Testis (tissue), 3 donors: ENCODE measurements around the gene EBF4. TPM values are rescaled to one million over a fixed set of nuclear protein-coding genes. Genes with fewer than 3 reads are reported as not detected.

Source experiments
- DNase-seq: peaks from one replicate; pipeline ENCODE4 v3.0.0-alpha.2; 2019
- H3K27ac ChIP-seq, 2 donors: fragments of 200-600 bp; sonication (generic); one replicate each; pipeline ENCODE4 v1.5.1; 2019
- H3K27me3 ChIP-seq: fragments of 200-600 bp; sonication (generic); one replicate; pipeline ENCODE4 v1.5.1; 2019
- H3K36me3 ChIP-seq: fragments of 200-600 bp; sonication (generic); one replicate; pipeline ENCODE4 v1.5.1; 2017; ENCODE audit warnings: low read depth; ENCODE audit errors: missing control alignments
- H3K4me1 ChIP-seq: fragments of 200-600 bp; sonication (generic); one replicate; pipeline ENCODE4 v1.5.1; 2019
- H3K4me3 ChIP-seq, 2 donors: fragments of 200-600 bp; sonication (generic); one replicate each; pipeline ENCODE4 v1.5.1; 2017 to 2019
- H3K9me3 ChIP-seq: fragments of 200-600 bp; sonication (generic); one replicate; pipeline ENCODE4 v1.5.1; 2017
- CTCF ChIP-seq, 3 experiments: fragments of 450-650 bp in 2 of 3; fragments of 200-600 bp in 1 of 3; sonication (generic) in 1 of 3; IDR thresholded peaks; one replicate each; pipeline ENCODE4 v1.5.1; 2016 to 2019; ENCODE audit warnings: antibody characterized with exemption in 3 of 3, mild to moderate bottlenecking in 2 of 3, moderate library complexity in 1 of 3
- POLR2A ChIP-seq: fragments of 450-650 bp; IDR thresholded peaks from one replicate; pipeline ENCODE4 v1.6.1; 2017; ENCODE audit warnings: antibody characterized with exemption, mild to moderate bottlenecking, moderate library complexity
- WGBS, 2 donors: methylation state at CpG; one replicate each; pipeline ENCODE4 v1.1.5; 2018; 5-methylcytosine and 5-hydroxymethylcytosine counted together
- intact Hi-C: fragments of 100-400 bp; cut with DNase I; formaldehyde crosslinking; loops from one replicate; pipeline ENCODE4 v1.15.1; 2023; ENCODE audit warnings: low total_unique reads
- polyA plus RNA-seq: library from polyadenylated mRNA; stranded (reverse); fragments of 350-450 nt; fragmentation: Illumina TruSeq; extraction: RNeasy Lipid Tissue Mini Kit (QIAGEN cat#74804); gene quantifications from one replicate; pipeline ENCODE4 v1.2.3, GENCODE V29; 2014; ENCODE audit warnings: low read depth, low replicate concordance; ENCODE audit not compliant: insufficient read depth
- total RNA-seq, 2 donors: library from RNA; depleted of rRNA; stranded (reverse); fragments of >200 nt; gene quantifications; one replicate each; pipeline ENCODE4 v1.2.3, GENCODE V29; 2016

Gene EBF4
- total and polyA plus RNA-seq, 3 donors from 2014 or later, result 6.1 to 14.2 (median 7.4) TPM

DNA sequence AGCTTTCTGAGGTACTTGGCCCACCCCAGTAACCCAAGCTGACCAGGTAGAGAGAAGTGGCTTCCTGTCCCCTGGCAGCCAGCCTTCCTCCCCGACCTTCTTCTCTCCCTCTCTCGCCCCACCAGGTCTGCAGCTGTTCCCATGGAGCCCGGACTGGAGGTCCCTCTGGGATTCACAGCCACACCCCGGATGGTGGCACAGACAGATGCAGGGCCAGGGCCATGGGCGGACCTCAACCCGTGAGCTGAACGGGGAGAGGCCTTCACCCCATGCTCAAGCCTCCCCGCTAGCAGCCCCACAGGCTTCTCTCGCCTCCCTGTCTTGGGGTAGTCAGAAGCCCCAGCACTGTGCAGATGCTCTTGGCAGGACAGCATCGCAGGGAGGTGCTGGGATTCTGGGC lies 66.6 kb downstream of the EBF4 start:
- H3K4me1 ChIP-seq, result no peaks in the 10 kb centered on the region
- 82 to 92% methylated on average over 9 of the region's 10 CpGs for WGBS, 2 donors
- intact Hi-C loops, result no loop called here
- no peak for DNase-seq
- H3K27me3 ChIP-seq, result no peaks in the 10 kb centered on the region
- H3K4me3 ChIP-seq, result no peak overlapping the region
- no peak for TF ChIP-seq CTCF (IDR thresholded peaks at IDR 0.05)
- no peak overlapping the region for H3K27ac ChIP-seq
- no peaks in the 10 kb centered on the region for H3K9me3 ChIP-seq
- H3K36me3 ChIP-seq, result no peaks in the 10 kb centered on the region

GRCh38 chr20:2759603-2760296 lies 67.2 kb downstream of the EBF4 start:
- intact Hi-C loops, result no loop called here
- H3K27ac ChIP-seq, result no peak overlapping the region
- no peaks in the 10 kb centered on the region for H3K4me1 ChIP-seq
- DNase-seq, result no peak
- no peaks in the 10 kb centered on the region for H3K9me3 ChIP-seq
- whole genome bisulfite sequencing, 2 donors, result 73 to 88% methylated on average over 15 to 19 of the region's 19 CpGs
- TF ChIP-seq CTCF (IDR thresholded peaks at IDR 0.05), result no peak
- TF ChIP-seq POLR2A, result no peak
- no peaks in the 10 kb centered on the region for H3K27me3 ChIP-seq
- H3K4me3 ChIP-seq, result no peak overlapping the region
- H3K36me3 ChIP-seq, result no peaks in the 10 kb centered on the region

DNA sequence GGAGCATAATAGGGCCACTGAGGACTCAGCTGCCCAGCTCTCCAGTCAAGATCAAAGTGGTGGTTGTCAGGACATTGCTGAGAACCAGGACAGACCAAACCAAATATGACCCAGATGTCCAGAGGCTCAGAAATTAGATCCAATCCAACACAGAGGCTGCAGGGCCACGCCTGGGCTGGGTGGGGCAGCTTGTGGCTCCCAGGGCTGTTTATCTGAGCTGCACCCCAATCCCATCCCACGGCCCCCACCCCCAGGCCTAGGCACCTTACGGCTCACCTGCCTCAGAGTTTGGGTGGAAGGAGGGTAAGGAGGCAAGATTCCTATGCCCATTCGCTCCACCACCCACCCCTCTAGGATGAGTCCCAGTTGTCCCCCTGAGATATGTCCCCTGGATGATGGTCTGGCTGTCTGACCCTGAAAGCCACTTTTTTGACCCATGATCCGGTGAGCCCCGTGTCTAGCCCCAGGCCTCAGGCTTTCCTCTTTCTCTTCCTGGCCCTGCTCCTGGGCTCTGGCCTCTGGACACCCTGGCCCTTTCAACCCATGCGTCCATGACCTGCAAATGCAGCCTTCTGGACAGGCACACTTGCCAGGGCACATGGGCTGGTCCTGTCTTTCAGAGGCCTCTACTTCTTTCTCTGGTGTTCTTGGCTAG lies 67.8 kb downstream of the EBF4 start:
- WGBS, 2 donors, result 93 to 94% methylated on average over 7 of the region's 7 CpGs
- H3K9me3 ChIP-seq, result no peaks in the 10 kb centered on the region
- intact Hi-C loops, result no loop called here

GRCh38 chr20:2760952-2761305 lies 68.3 kb downstream of the EBF4 start:
- 85 to 92% methylated on average over 2 of the region's 2 CpGs for WGBS, 2 donors
- Histone ChIP-seq H3K4me1 (no peaks in the 10 kb centered on the region), H3K36me3 (no peaks in the 10 kb centered on the region), H3K27ac (no peak overlapping the region), H3K27me3 (no peaks in the 10 kb centered on the region), H3K4me3 (no peak overlapping the region), H3K9me3 (no peaks in the 10 kb centered on the region)
- intact Hi-C loops, result no loop called here
- TF ChIP-seq CTCF (IDR thresholded peaks at IDR 0.05) (no peak), POLR2A (no peak)
- no peak for DNase-seq

More for the DNA sequence above, 67.8 kb downstream of the EBF4 start:
- H3K27ac ChIP-seq, result no peak overlapping the region
- TF ChIP-seq POLR2A (no peak), CTCF (IDR thresholded peaks at IDR 0.05) (no peak)
- no peaks in the 10 kb centered on the region for H3K4me1 ChIP-seq
- no peak for DNase-seq
- no peaks in the 10 kb centered on the region for H3K36me3 ChIP-seq
- no peaks in the 10 kb centered on the region for H3K27me3 ChIP-seq
- H3K4me3 ChIP-seq, result no peak overlapping the region

GRCh38 chr20:2761885-2762284 lies 69.3 kb downstream of the EBF4 start:
- no peaks in the 10 kb centered on the region for H3K36me3 ChIP-seq
- intact Hi-C loops, result no loop called here
- H3K27ac ChIP-seq, result no peak overlapping the region
- H3K9me3 ChIP-seq, result no peaks in the 10 kb centered on the region
- no peaks in the 10 kb centered on the region for H3K4me1 ChIP-seq
- DNase-seq, result no peak
- TF ChIP-seq CTCF (IDR thresholded peaks at IDR 0.05) (no peak), POLR2A (no peak)
- 94 to 95% methylated on average over 2 to 4 of the region's 4 CpGs for WGBS, 2 donors
- no peak overlapping the region for H3K4me3 ChIP-seq
- no peaks in the 10 kb centered on the region for H3K27me3 ChIP-seq
